Smooth muscle cell (in vitro differentiated cells): Measurements from ENCODE around the gene MUC5AC. TPM values are rescaled to one million over a fixed set of nuclear protein-coding genes. Genes with fewer than 3 reads are reported as not detected.

Source experiments
- DNase-seq: peaks from one replicate; lab custom pipeline; 2025; ENCODE audit not compliant: unreplicated experiment; lab: John Stamatoyannopoulos, UW
- H2AFZ ChIP-seq: fragments of 200-600 bp; sonication (generic); 2 replicates; pipeline ENCODE4 v1.6.0; 2016; ENCODE audit warnings: antibody characterized with exemption, low read depth, mild to moderate bottlenecking
- H3F3A ChIP-seq: fragments of 200-600 bp; sonication (generic); 2 replicates; pipeline ENCODE4 v1.6.0; 2017; ENCODE audit warnings: antibody characterized with exemption, low read depth
- H3K27ac ChIP-seq: fragments of 200-600 bp; sonication (generic); 2 replicates; pipeline ENCODE4 v1.5.1; 2016; ENCODE audit warnings: low read depth, mild to moderate bottlenecking
- H3K27me3 ChIP-seq: fragments of 200-600 bp; sonication (generic); 2 replicates; pipeline ENCODE4 v1.6.1; 2016; ENCODE audit warnings: low read depth, mild to moderate bottlenecking
- H3K36me3 ChIP-seq: fragments of 200-600 bp; sonication (generic); 2 replicates; pipeline ENCODE4 v1.5.1; 2016; ENCODE audit warnings: low read depth
- H3K4me1 ChIP-seq: fragments of 200-600 bp; sonication (generic); 2 replicates; pipeline ENCODE4 v1.5.1; 2016; ENCODE audit warnings: low read depth
- H3K4me2 ChIP-seq: fragments of 200-600 bp; sonication (generic); 2 replicates; pipeline ENCODE4 v1.6.0; 2016; ENCODE audit warnings: mild to moderate bottlenecking
- H3K4me3 ChIP-seq: fragments of 200-600 bp; sonication (generic); 2 replicates; pipeline ENCODE4 v1.5.1; 2016; ENCODE audit warnings: mild to moderate bottlenecking
- H3K79me2 ChIP-seq: fragments of 200-600 bp; sonication (generic); 2 replicates; pipeline ENCODE4 v1.6.0; 2016; ENCODE audit warnings: low read depth, mild to moderate bottlenecking
- H3K9ac ChIP-seq: fragments of 200-600 bp; sonication (generic); 2 replicates; pipeline ENCODE4 v1.6.0; 2016; ENCODE audit warnings: low read depth
- H3K9me3 ChIP-seq: fragments of 200-600 bp; sonication (generic); replicated peaks from 2 replicates; pipeline ENCODE4 v1.5.1; 2016; ENCODE audit warnings: low read depth
- H4K20me1 ChIP-seq: fragments of 200-600 bp; sonication (generic); 2 replicates; pipeline ENCODE4 v1.6.0; 2016; ENCODE audit warnings: low read depth
- WGBS: methylation state at CpG from one replicate; pipeline ENCODE4 v1.1.7; 2016; ENCODE audit warnings: low lambda C conversion rate; 5-methylcytosine and 5-hydroxymethylcytosine counted together
- polyA plus RNA-seq: library from polyadenylated mRNA; unstranded; fragments of >200 nt; fragmentation: Nextera tagmentation; extraction: Ambion mirVana; gene quantifications from 2 replicates; pipeline ENCODE4 v1.2.1, GENCODE V29; 2016
- total RNA-seq: library from RNA; depleted of rRNA; stranded (reverse); fragments of >200 nt; gene quantifications from 2 replicates; pipeline ENCODE4 v1.2.3, GENCODE V29; 2014
- TF ChIP-seq, protein P1 (sequence below): fragments of 200-600 bp; sonication (generic); IDR thresholded peaks from 2 replicates; pipeline ENCODE4 v1.5.1; 2017; ENCODE audit warnings: borderline replicate concordance, mild to moderate bottlenecking, antibody characterized with exemption; ENCODE audit not compliant: insufficient read depth, poor library complexity, severe bottlenecking

MUC5AC gene
- total and polyA plus RNA-seq, 2 experiments from 2014 or later: not detected

DNA sequence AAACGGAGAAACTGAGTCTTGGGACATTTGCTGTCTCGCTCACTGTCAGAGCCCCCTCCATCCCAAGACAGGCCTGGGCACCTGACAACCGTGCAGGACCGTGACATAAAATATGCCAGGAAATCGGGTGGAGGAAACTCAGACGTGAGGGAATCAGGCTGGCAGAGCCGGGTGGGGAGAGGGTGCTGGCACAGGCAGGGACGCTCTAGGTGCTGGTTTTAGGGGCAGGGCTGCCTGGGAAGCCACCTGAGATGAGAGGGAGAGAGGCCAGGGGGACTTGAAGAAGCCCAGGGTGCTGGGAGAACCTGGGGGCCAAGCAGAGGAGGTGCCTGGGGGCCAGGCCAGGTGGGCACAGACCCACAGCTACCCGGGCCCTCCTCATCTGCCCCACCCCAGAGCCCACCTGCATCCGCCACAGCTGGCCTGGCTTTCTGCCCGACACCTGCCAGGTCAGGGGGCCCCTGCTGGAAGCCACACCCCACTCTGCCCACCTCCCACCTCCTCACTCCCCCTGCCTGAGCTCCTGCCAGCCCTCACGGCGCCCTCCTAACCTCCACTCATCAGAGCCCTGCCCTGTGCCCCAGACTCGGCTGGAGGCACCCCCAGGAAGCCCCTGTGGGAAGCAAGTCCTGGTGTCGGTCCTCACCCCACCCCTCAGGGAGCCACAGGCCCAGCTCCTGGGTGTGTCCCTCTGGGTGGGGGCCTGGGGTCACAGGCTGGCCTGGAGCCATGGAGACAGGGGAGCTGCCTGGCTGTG, 27.3 kb upstream of the MUC5AC start:
- no peaks in the 10 kb centered on the region for H3K79me2 ChIP-seq
- TF ChIP-seq, protein P1, sequence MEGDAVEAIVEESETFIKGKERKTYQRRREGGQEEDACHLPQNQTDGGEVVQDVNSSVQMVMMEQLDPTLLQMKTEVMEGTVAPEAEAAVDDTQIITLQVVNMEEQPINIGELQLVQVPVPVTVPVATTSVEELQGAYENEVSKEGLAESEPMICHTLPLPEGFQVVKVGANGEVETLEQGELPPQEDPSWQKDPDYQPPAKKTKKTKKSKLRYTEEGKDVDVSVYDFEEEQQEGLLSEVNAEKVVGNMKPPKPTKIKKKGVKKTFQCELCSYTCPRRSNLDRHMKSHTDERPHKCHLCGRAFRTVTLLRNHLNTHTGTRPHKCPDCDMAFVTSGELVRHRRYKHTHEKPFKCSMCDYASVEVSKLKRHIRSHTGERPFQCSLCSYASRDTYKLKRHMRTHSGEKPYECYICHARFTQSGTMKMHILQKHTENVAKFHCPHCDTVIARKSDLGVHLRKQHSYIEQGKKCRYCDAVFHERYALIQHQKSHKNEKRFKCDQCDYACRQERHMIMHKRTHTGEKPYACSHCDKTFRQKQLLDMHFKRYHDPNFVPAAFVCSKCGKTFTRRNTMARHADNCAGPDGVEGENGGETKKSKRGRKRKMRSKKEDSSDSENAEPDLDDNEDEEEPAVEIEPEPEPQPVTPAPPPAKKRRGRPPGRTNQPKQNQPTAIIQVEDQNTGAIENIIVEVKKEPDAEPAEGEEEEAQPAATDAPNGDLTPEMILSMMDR: no peak
- no peaks in the 10 kb centered on the region for H3K4me1 ChIP-seq
- no peak overlapping the region for H2AFZ ChIP-seq
- peaks cover 9% of the 10 kb centered on the region for H3K9me3 ChIP-seq
- WGBS: 87% methylated on average over 12 of the region's 15 CpGs
- H3K27ac ChIP-seq: no peak overlapping the region
- H3F3A ChIP-seq: no peaks in the 10 kb centered on the region
- H3K4me3 ChIP-seq: no peak overlapping the region
- H3K27me3 ChIP-seq: no peaks in the 10 kb centered on the region
- no peaks in the 10 kb centered on the region for H3K36me3 ChIP-seq
- H4K20me1 ChIP-seq: no peaks in the 10 kb centered on the region
- no peak overlapping the region for H3K9ac ChIP-seq
- no peak for DNase-seq
- no peak overlapping the region for H3K4me2 ChIP-seq

DNA sequence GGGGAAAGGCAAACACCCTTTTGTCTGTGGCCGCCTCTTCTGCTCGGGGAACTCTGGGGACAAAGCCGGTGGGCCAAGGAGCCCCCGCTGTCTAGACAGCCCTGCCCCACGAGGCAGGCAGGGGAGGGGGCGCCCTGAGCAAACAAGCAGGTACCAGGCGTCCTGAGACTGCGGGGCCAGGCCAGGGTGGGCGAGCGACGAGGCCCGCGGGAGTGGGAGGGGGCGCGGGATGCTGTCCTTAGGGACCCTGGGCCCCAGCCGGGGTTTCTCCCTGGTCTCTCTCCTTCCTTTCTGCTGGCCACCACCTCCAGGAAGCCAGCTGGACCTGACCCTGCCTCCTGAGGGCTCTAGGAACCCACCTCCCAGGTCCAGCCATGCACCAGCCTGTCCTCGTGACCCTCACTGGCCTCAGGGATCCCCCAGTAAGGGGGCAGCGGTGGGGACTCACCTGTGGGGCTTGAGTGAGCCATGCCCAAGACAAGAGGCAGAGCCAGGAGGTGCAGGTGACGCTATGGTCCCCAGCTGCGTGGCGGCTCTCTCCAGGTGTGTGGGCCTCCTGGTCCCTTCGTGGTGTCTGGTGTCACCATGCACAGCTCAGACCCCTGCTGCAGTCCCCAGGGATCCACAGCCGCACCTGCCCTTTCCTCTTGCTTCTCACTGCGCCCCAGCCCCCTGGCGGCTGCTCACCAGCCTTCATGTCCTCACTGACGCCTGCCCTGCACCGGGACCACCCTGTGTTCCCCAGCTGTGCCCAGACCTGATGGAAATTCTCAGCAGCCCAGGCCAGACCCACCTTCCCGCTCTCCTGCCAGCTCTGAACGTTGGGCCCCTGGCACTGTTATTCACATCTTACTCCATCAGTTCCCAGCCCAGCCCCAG, 26.5 kb upstream of the MUC5AC start:
- Histone ChIP-seq H3K36me3 (no peaks in the 10 kb centered on the region), H4K20me1 (no peaks in the 10 kb centered on the region), H3K9ac (no peak overlapping the region), H3K27ac (no peak overlapping the region), H3K9me3 (peaks cover 9% of the 10 kb centered on the region), H3K4me3 (no peak overlapping the region), H3K4me1 (no peaks in the 10 kb centered on the region), H3K79me2 (no peaks in the 10 kb centered on the region), H3K4me2 (no peak overlapping the region), H2AFZ (no peak overlapping the region), H3K27me3 (no peaks in the 10 kb centered on the region), H3F3A (no peaks in the 10 kb centered on the region)
- DNase-seq: no peak
- TF ChIP-seq, protein P1: no peak
- WGBS: 82% methylated on average over 21 of the region's 29 CpGs

DNA sequence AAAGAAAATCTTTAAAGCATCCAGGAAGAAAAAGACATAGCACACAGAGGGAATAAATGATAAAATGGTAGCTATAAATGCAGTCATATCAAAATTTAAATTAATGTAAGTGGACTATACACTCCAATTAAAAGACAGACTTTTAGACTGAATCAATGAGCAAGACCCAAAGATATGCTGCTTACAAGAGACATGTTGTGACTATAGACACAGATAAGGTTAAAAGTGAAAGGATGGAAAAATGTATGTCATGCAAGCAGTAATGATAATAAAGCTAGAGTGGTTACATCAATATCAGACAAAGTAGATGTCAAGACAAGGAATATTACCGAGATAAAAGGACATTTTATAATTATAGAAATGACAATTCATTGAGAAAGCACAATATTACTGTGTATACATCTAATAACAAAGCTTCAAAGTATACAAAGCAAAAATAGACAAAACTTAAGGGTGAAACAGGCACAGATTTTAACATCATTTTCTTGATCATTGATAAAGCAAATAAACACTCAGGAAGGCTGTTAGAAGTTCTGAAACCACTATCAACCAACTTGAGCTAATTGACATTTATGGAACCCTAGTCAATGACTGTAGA, 22.8 kb upstream of the MUC5AC start:
- no peaks in the 10 kb centered on the region for H3K79me2 ChIP-seq
- DNase-seq: no peak
- peaks cover 9% of the 10 kb centered on the region for H3K9me3 ChIP-seq
- TF ChIP-seq, protein P1: no peak
- H4K20me1 ChIP-seq: no peaks in the 10 kb centered on the region
- H3K4me3 ChIP-seq: no peak overlapping the region
- no peaks in the 10 kb centered on the region for H3K27me3 ChIP-seq
- no peaks in the 10 kb centered on the region for H3K36me3 ChIP-seq
- H3K27ac ChIP-seq: no peak overlapping the region
- H3K4me1 ChIP-seq: no peaks in the 10 kb centered on the region
- H3K9ac ChIP-seq: no peak overlapping the region
- H3K4me2 ChIP-seq: no peak overlapping the region
- H2AFZ ChIP-seq: no peak overlapping the region
- WGBS: 69% methylated on average over 1 of the region's 1 CpG
- H3F3A ChIP-seq: no peaks in the 10 kb centered on the region
